ENCODE results near the gene ILF3.

ILF3 gene

DNA sequence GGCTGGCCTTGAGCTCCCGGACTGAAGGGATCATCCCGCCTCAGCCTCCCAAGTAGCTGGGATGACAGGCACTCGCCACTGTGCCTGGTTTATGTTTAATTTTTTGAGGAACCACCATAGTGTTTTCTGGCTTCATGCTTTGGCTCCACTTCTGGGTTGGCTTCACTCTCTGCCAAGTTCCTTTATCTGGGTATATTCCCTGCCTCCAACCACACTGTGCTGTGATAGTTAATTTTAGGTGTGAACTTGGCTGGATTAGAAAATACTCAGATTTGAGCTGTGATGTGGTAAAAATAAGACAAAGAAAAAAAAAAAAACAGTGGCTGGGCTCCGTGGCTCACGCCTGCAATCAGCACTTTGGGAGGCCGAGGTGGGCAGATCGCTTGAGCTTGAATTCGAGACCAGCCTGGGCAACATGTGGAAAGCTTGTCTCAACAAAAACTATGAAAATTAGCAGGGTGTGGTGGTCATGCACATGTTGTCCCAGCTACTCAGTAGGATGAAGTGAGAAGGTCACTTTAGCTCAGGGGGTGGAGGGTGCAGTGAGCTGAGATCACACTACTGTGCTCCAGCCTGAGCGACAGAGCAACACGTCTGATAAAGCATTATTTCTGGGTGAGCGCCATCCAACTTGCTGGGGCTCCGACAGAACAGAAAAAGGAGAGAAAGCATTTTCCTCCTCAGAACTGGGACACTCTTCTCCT, 7.5 kb upstream of the ILF3 start:
- DNase-seq (ENCODE audit: extremely low spot score) = no peak
- TF ChIP-seq TARDBP (IDR thresholded peaks at IDR 0.05) = no peak
- TF ChIP-seq FOXA1 (IDR thresholded peaks at IDR 0.05) = no peak
- TF ChIP-seq FOXM1 (IDR thresholded peaks at IDR 0.05; ENCODE audit: borderline replicate concordance) = no peak
- no peak for TF ChIP-seq SUZ12 (IDR thresholded peaks at IDR 0.05)
- no peak for TF ChIP-seq FOXK2 (IDR thresholded peaks at IDR 0.05)
- TF ChIP-seq LEF1 (IDR thresholded peaks at IDR 0.05; ENCODE audit: borderline replicate concordance) = no peak
- no peak for TF ChIP-seq HDGF (IDR thresholded peaks at IDR 0.05; ENCODE audit: borderline replicate concordance)
- no peak for TF ChIP-seq BHLHE40 (IDR thresholded peaks at IDR 0.05; ENCODE audit: borderline replicate concordance)
- no peak for TF ChIP-seq ARNT (IDR thresholded peaks at IDR 0.05)
- CTCF ChIA-PET = interaction anchor here (0.6 to 10.3 kb wide), 5 partner anchors 30 to 232 kb away, joined by 3 to 149 read pairs (median 4); no protein-coding TSS in a partner anchor
- POLR2A ChIA-PET = interaction anchor here (1.7 kb wide), 1 partner anchor 65 kb away, joined by 4 read pairs; no protein-coding TSS in a partner anchor

DNA sequence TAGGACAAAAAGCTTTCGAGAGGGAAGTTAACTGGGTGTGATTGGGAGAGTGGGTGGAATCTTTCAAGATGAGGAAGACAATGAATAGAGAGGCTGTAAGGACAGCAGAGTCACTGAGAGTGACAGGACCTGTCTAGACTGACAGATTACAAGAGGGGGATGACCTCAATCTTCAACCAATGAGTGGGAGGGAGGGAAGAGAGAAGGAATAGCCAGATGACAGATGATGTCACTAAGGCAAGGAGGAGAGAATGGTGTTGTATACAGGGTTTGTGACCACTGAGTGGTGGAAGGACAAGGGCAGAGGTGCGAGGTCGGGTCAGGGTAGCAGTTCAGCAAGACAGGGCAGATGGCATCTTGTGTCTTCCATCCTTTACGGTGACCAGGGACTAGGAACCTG, 5.8 kb upstream of the ILF3 start:
- POLR2A ChIA-PET = interaction anchor here (1.7 kb wide), 1 partner anchor 67 kb away, joined by 4 read pairs; no protein-coding TSS in a partner anchor

DNA sequence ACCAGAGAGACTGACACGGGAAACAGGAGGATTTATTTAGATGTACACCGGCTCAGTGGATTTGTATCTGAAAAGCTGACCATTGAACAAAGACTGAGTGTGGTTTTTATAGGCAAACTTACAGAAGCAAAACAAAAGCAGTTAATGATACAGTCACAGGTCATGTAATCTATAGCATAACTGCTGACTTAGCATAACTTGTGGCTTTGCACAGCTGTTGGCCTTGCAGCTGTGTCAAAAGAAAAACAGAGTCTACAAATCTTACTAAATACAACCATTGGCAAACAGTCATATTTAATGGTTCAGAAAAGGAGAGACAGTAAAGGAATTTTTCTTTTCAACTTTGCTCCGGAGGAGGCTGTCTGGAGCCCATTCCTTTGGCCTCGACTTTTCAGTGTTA, 2.3 kb upstream of the ILF3 start:
- ChIA-PET POLR2A (interaction anchor here (1.2 kb wide), 2 partner anchors 8 to 50 kb away, joined by 3 read pairs; partner anchors contain the start of gene QTRT1), CTCF (no interaction called here)
- DNase-seq (ENCODE audit: extremely low spot score) = no peak
- TF ChIP-seq L3MBTL2 (conservative IDR thresholded peaks at IDR 0.05) (no peak), FOXK2 (IDR thresholded peaks at IDR 0.05) (no peak), ARNT (IDR thresholded peaks at IDR 0.05) (no peak), CTBP1 (IDR thresholded peaks at IDR 0.05; ENCODE audit: borderline replicate concordance) (no peak), ELF4 (IDR thresholded peaks at IDR 0.05) (no peak), SP1 (IDR thresholded peaks at IDR 0.05) (no peak), ZNF384 (IDR thresholded peaks at IDR 0.05) (no peak)
- TF ChIP-seq, protein P1, sequence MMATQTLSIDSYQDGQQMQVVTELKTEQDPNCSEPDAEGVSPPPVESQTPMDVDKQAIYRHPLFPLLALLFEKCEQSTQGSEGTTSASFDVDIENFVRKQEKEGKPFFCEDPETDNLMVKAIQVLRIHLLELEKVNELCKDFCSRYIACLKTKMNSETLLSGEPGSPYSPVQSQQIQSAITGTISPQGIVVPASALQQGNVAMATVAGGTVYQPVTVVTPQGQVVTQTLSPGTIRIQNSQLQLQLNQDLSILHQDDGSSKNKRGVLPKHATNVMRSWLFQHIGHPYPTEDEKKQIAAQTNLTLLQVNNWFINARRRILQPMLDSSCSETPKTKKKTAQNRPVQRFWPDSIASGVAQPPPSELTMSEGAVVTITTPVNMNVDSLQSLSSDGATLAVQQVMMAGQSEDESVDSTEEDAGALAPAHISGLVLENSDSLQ (IDR thresholded peaks at IDR 0.05) = no peak

More for the DNA sequence above, 5.8 kb upstream of the ILF3 start:
- DNase-seq (ENCODE audit: extremely low spot score) = no peak
- CTCF ChIA-PET = interaction anchor here (2.1 to 10.3 kb wide), 2 partner anchors 51 to 67 kb away, joined by 4 to 149 read pairs; no protein-coding TSS in a partner anchor
- TF ChIP-seq, protein P1 (IDR thresholded peaks at IDR 0.05) = peak; percentile 50
- no peak for TF ChIP-seq FOXM1 (IDR thresholded peaks at IDR 0.05; ENCODE audit: borderline replicate concordance)
- TF ChIP-seq CTBP1 (IDR thresholded peaks at IDR 0.05; ENCODE audit: borderline replicate concordance) = no peak

DNA sequence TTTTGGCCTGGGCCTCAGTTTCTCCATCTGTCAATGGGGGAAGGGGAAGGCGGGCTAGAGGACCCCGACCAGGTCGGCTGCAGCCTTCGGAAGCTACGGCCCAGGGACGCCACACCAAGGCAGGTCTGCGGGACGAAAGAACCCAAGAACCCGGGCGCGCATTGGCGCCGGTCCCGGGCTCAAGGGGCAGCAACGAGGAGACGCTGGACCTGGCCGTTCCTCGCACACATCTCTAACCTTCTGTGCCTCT, 739 bp upstream of the ILF3 start:
- ChIA-PET POLR2A (interaction anchor here (0.7 to 0.9 kb wide), 2 partner anchors 42 to 72 kb away, joined by 3 to 5 read pairs; no protein-coding TSS in a partner anchor), CTCF (no interaction called here)
- no peak for DNase-seq (ENCODE audit: extremely low spot score)
- TF ChIP-seq ELF4 (IDR thresholded peaks at IDR 0.05) (no peak), ARNT (IDR thresholded peaks at IDR 0.05) (no peak), BHLHE40 (IDR thresholded peaks at IDR 0.05; ENCODE audit: borderline replicate concordance) (no peak), HDGF (IDR thresholded peaks at IDR 0.05; ENCODE audit: borderline replicate concordance) (no peak), ZNF384 (IDR thresholded peaks at IDR 0.05) (no peak), SP1 (IDR thresholded peaks at IDR 0.05) (no peak), FOXA1 (IDR thresholded peaks at IDR 0.05) (no peak), NFRKB (IDR thresholded peaks at IDR 0.05) (no peak), LEF1 (IDR thresholded peaks at IDR 0.05; ENCODE audit: borderline replicate concordance) (no peak), CTBP1 (IDR thresholded peaks at IDR 0.05; ENCODE audit: borderline replicate concordance) (no peak), SUZ12 (IDR thresholded peaks at IDR 0.05) (no peak), FOXM1 (IDR thresholded peaks at IDR 0.05; ENCODE audit: borderline replicate concordance) (no peak), FOXK2 (IDR thresholded peaks at IDR 0.05) (no peak), L3MBTL2 (conservative IDR thresholded peaks at IDR 0.05) (no peak)
- TF ChIP-seq, protein P1 (IDR thresholded peaks at IDR 0.05) = no peak

DNA sequence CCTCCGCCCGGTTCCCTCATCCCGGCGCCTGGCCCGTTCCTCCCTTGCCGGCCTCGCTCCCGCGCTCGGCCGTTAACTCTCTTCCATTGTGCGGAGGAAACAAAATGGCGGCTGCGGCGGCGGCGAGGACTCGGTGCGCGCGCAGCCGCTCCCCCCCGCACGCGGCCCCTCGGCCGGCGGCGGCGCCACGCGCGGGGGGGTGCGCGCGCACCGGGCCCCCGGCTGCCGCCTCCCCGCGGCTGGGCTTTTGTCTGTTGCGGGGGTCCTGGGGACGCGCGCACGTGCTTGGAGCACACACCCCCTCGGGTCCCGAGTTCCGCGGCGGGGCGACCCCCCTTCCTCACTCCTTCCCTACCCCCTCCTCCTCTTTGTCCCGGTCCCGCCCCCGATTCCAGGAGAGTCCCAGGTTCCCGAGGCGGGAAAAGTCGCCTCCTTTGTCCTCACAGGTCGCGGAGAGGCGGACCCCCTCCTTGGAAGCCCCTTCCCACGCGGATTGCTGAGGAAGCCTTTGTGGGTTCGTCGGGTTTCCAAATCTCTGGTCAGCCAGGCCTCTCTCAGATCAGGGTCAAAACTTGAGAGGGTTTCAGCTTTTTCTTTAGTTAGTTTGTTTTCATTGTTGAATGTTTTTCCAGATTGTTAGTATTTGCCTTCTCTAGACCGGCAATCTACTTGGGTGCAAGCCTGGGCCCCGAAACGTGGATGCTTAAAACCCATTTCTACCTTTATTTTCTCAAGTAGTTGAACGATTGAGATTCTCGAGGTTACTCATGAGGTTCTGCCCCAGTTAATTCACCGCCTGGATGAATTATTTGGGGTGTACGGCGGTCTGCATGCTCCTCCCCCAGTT, 687 bp downstream of the ILF3 start:
- TF ChIP-seq FOXM1 (IDR thresholded peaks at IDR 0.05; ENCODE audit: borderline replicate concordance) (peak; percentile 44; the same call in 1 of the 2 replicates), BHLHE40 (IDR thresholded peaks at IDR 0.05; ENCODE audit: borderline replicate concordance) (no peak)
- ChIA-PET CTCF (interaction anchor here (1.2 kb wide), 1 partner anchor 11 kb away, joined by 3 read pairs; no protein-coding TSS in a partner anchor), POLR2A (no interaction called here)
- peak; percentile 74 for DNase-seq (ENCODE audit: extremely low spot score)
